ENCODE results near the gene MKLN1. TPM values are rescaled to one million over a fixed set of nuclear protein-coding genes. Genes with fewer than 3 reads are reported as not detected.

The MKLN1 gene
- total RNA-seq, 1 experiment from 2014 or later: 90.2 TPM

GRCh38 chr7:131533151-131533559 lies 205.5 kb downstream of the MKLN1 start:
- ChIA-PET POLR2A (ENCODE audit: low non-redundant PET) (no interaction called here), CTCF (no interaction called here)
- Histone ChIP-seq H3K9me3 (ENCODE audit: low read depth, low read length, poor library complexity, severe bottlenecking) (no peaks in the 10 kb centered on the region), H3K36me3 (ENCODE audit: insufficient read depth, low read length, poor library complexity, severe bottlenecking) (no peaks in the 10 kb centered on the region), H3K27me3 (replicated peaks; ENCODE audit: insufficient read depth, low read depth, low read length, poor library complexity) (no peaks in the 10 kb centered on the region), H3K27ac (ENCODE audit: low read depth, low read length, poor library complexity, severe bottlenecking) (no peak overlapping the region), H3K4me1 (ENCODE audit: insufficient read depth, low read length, poor library complexity, severe bottlenecking) (peaks cover 6% of the 10 kb centered on the region), H3K4me3 (ENCODE audit: low read depth, low read length, poor library complexity, severe bottlenecking) (no peak overlapping the region)
- no peak for TF ChIP-seq CTCF (conservative IDR thresholded peaks at IDR 0.05; ENCODE audit: low read depth, low read length)
- no peak for TF ChIP-seq EZH2 (IDR thresholded peaks at IDR 0.05; ENCODE audit: borderline replicate concordance, low read depth, low read length, poor library complexity, severe bottlenecking)
- intact Hi-C loops (cut with micrococcal nuclease; ENCODE audit: unreplicated experiment): no loop called here
- no peak for DNase-seq (ENCODE audit: low spot score)
- no TSS peak for BruUV-seq (replicated peaks)

- BruUV-seq (replicated peaks): no TSS peak
- no peak overlapping the region for H3K27ac ChIP-seq (ENCODE audit: low read depth, low read length, poor library complexity, severe bottlenecking)
- POLR2A ChIA-PET (ENCODE audit: low non-redundant PET): interaction anchor here (0.6 kb wide), 1 partner anchor 23 kb away, joined by 4 read pairs; no protein-coding TSS in a partner anchor
These were observed 206.2 kb downstream of the MKLN1 start for GRCh38 chr7:131533566-131534561.

GRCh38 chr7:131536361-131536849 lies 208.7 kb downstream of the MKLN1 start:
- Histone ChIP-seq H3K4me1 (ENCODE audit: insufficient read depth, low read length, poor library complexity, severe bottlenecking) (peaks cover 29% of the 10 kb centered on the region), H3K27me3 (replicated peaks; ENCODE audit: insufficient read depth, low read depth, low read length, poor library complexity) (no peaks in the 10 kb centered on the region), H3K36me3 (ENCODE audit: insufficient read depth, low read length, poor library complexity, severe bottlenecking) (no peaks in the 10 kb centered on the region), H3K4me3 (ENCODE audit: low read depth, low read length, poor library complexity, severe bottlenecking) (no peak overlapping the region), H3K27ac (ENCODE audit: low read depth, low read length, poor library complexity, severe bottlenecking) (no peak overlapping the region), H3K9me3 (ENCODE audit: low read depth, low read length, poor library complexity, severe bottlenecking) (no peaks in the 10 kb centered on the region)
- TF ChIP-seq EZH2 (IDR thresholded peaks at IDR 0.05; ENCODE audit: borderline replicate concordance, low read depth, low read length, poor library complexity, severe bottlenecking) (no peak), CTCF (conservative IDR thresholded peaks at IDR 0.05; ENCODE audit: low read depth, low read length) (no peak)
- intact Hi-C loops (cut with micrococcal nuclease; ENCODE audit: unreplicated experiment): no loop called here
- no peak for DNase-seq (ENCODE audit: low spot score)
- ChIA-PET POLR2A (ENCODE audit: low non-redundant PET) (no interaction called here), CTCF (no interaction called here)
- no TSS peak for BruUV-seq (replicated peaks)

More at GRCh38 chr7:131533566-131534561, 206.2 kb downstream of the MKLN1 start:
- Histone ChIP-seq H3K4me1 (ENCODE audit: insufficient read depth, low read length, poor library complexity, severe bottlenecking) (peaks cover 13% of the 10 kb centered on the region), H3K36me3 (ENCODE audit: insufficient read depth, low read length, poor library complexity, severe bottlenecking) (no peaks in the 10 kb centered on the region), H3K4me3 (ENCODE audit: low read depth, low read length, poor library complexity, severe bottlenecking) (no peak overlapping the region), H3K27me3 (replicated peaks; ENCODE audit: insufficient read depth, low read depth, low read length, poor library complexity) (no peaks in the 10 kb centered on the region), H3K9me3 (ENCODE audit: low read depth, low read length, poor library complexity, severe bottlenecking) (no peaks in the 10 kb centered on the region)
- CTCF ChIA-PET: no interaction called here
- no peak for DNase-seq (ENCODE audit: low spot score)
- intact Hi-C loops (cut with micrococcal nuclease; ENCODE audit: unreplicated experiment): no loop called here
- no peak for TF ChIP-seq CTCF (conservative IDR thresholded peaks at IDR 0.05; ENCODE audit: low read depth, low read length)
